Large intestine (tissue), 3 donors: ENCODE data around the gene ATP8A2. TPM values are rescaled to one million over a fixed set of nuclear protein-coding genes. Genes with fewer than 3 reads are reported as not detected.

Experiments
- DNase-seq, 2 donors: peaks; one replicate each; pipeline versions ENCODE4 v3.0.0 to v3.0.0-alpha.2; 2013
- H3K27ac ChIP-seq: one replicate; pipeline ENCODE4 v1.5.1; 2013; ENCODE audit warnings: low read length
- H3K27me3 ChIP-seq: 2 replicates; pipeline ENCODE4 v1.6.1; 2013; ENCODE audit warnings: low read length; ENCODE audit not compliant: control insufficient read depth, insufficient read depth
- H3K36me3 ChIP-seq: 2 replicates; pipeline ENCODE4 v1.6.1; 2013; ENCODE audit warnings: low read length; ENCODE audit not compliant: control insufficient read depth, insufficient read depth
- H3K4me1 ChIP-seq: one replicate; pipeline ENCODE4 v1.6.1; 2013; ENCODE audit warnings: low read length; ENCODE audit not compliant: control insufficient read depth, insufficient read depth
- H3K4me3 ChIP-seq: one replicate; pipeline ENCODE4 v1.5.1; 2013; ENCODE audit warnings: low read length
- H3K9me3 ChIP-seq: one replicate; pipeline ENCODE4 v1.6.1; 2013; ENCODE audit warnings: mild to moderate bottlenecking, low read depth, low read length, moderate library complexity; ENCODE audit not compliant: control insufficient read depth
- WGBS: methylation state at CpG from one replicate; pipeline ENCODE4 v1.1.5; 2013; ENCODE audit warnings: low lambda C conversion rate; ENCODE audit not compliant: insufficient coverage; 5-methylcytosine and 5-hydroxymethylcytosine counted together
- polyA plus RNA-seq: library from polyadenylated mRNA; unstranded; fragments of 120-200 nt; gene quantifications from one replicate; pipeline ENCODE4 v1.2.1, GENCODE V29; 2013

Gene ATP8A2
- polyA plus RNA-seq, 1 donor = 2.3 TPM

DNA sequence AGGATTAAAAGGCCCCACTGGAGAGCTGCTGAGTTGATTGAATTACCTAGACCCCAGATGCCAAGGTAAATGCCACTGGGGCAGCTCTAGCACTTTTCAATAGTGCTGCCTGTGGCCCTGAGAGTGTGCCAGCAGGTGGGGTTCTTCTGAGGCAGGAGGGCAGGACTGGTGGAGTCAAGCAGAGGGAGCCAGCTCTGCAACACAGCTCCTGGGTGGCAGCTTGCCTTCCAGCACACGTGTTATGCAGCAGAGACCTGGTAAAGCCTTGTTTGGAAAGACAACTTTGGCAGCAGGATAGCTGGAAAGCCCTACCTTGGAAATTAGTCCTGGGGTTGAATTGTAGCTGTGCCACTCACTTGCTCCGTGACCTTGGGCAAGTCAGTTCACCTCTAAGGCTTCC is 306.6 kb downstream of the ATP8A2 start:
- Histone ChIP-seq H3K27me3 (no peaks in the 10 kb centered on the region), H3K36me3 (no peaks in the 10 kb centered on the region), H3K27ac (no peak overlapping the region), H3K4me3 (no peak overlapping the region), H3K4me1 (no peaks in the 10 kb centered on the region), H3K9me3 (no peaks in the 10 kb centered on the region)
- DNase-seq = no peak
- no CpG with 5 or more reads among the region's 2 CpGs for WGBS

- no peaks in the 10 kb centered on the region for H3K36me3 ChIP-seq
- no peaks in the 10 kb centered on the region for H3K4me1 ChIP-seq
- WGBS = no CpG with 5 or more reads among the region's 2 CpGs
- H3K27ac ChIP-seq = no peak overlapping the region
- no peak for DNase-seq
- no peaks in the 10 kb centered on the region for H3K9me3 ChIP-seq
- no peaks in the 10 kb centered on the region for H3K27me3 ChIP-seq
- H3K4me3 ChIP-seq = no peak overlapping the region
These were observed 307.4 kb downstream of the ATP8A2 start for GRCh38 chr13:25679159-25679558.

- Histone ChIP-seq H3K4me3 (no peak overlapping the region), H3K27ac (no peak overlapping the region), H3K9me3 (no peaks in the 10 kb centered on the region), H3K36me3 (no peaks in the 10 kb centered on the region), H3K27me3 (no peaks in the 10 kb centered on the region), H3K4me1 (no peaks in the 10 kb centered on the region)
- DNase-seq = no peak
- WGBS = 100% methylated on average over 4 of the region's 5 CpGs
These were observed 308.2 kb downstream of the ATP8A2 start for GRCh38 chr13:25679936-25680335.

- Histone ChIP-seq H3K4me1 (no peaks in the 10 kb centered on the region), H3K9me3 (no peaks in the 10 kb centered on the region), H3K27me3 (no peaks in the 10 kb centered on the region), H3K36me3 (no peaks in the 10 kb centered on the region), H3K4me3 (no peak overlapping the region), H3K27ac (no peak overlapping the region)
- no peak for DNase-seq
- WGBS = 100% methylated on average over 1 of the region's 9 CpGs
These were observed 310.5 kb downstream of the ATP8A2 start for GRCh38 chr13:25682276-25682675.

DNA sequence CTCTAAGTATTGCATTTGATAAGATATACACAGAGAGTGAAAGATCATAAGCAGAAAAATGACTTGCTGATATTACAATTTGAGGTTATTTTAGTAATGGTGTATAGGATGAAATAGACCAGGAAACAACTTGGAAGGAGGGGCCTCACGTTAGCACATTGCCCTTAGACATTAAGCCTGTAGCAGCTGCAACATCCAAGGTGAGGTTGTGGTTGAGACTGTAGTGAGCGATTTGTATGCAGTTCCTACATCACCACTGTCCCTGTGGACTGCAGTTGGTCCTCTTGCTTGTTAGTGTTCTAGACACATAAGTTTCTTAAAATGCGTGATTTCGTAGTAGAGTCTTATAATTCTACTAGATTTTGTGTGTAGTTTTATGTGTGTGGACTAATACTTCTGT is 311.3 kb downstream of the ATP8A2 start:
- Histone ChIP-seq H3K27me3 (no peaks in the 10 kb centered on the region), H3K27ac (no peak overlapping the region), H3K9me3 (no peaks in the 10 kb centered on the region), H3K4me3 (no peak overlapping the region), H3K36me3 (no peaks in the 10 kb centered on the region), H3K4me1 (no peaks in the 10 kb centered on the region)
- no peak for DNase-seq
- 100% methylated on average over 2 of the region's 4 CpGs for WGBS

GRCh38 chr13:25683662-25684370 is 312.0 kb downstream of the ATP8A2 start:
- no peak for DNase-seq
- H3K27me3 ChIP-seq = no peaks in the 10 kb centered on the region
- H3K27ac ChIP-seq = no peak overlapping the region
- H3K4me3 ChIP-seq = no peak overlapping the region
- no peaks in the 10 kb centered on the region for H3K4me1 ChIP-seq
- no peaks in the 10 kb centered on the region for H3K36me3 ChIP-seq
- no peaks in the 10 kb centered on the region for H3K9me3 ChIP-seq
- 96% methylated on average over 4 of the region's 6 CpGs for WGBS

DNA sequence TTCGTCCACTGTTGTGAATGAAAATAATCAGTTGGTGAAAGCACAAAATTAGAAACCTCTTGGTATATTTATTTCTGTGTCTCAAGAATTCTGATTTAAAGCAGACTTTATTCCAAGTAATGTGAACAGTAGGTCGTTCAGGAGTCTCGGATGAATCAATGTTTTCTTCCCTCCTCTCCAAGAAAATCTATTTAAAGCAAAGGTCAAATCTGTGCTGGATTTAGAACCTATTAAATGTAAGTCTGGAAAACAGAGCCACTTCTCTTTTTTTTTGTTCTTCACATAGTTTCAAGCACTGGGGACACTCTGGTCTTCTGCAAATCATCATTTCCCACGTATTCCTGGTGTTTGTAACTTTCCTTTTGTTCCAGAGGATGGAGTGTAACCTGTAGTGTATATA is 312.7 kb downstream of the ATP8A2 start:
- Histone ChIP-seq H3K36me3 (no peaks in the 10 kb centered on the region), H3K27ac (no peak overlapping the region), H3K9me3 (no peaks in the 10 kb centered on the region), H3K4me3 (no peak overlapping the region), H3K4me1 (no peaks in the 10 kb centered on the region), H3K27me3 (no peaks in the 10 kb centered on the region)
- 67% methylated on average over 1 of the region's 4 CpGs for WGBS
- DNase-seq = no peak

DNA sequence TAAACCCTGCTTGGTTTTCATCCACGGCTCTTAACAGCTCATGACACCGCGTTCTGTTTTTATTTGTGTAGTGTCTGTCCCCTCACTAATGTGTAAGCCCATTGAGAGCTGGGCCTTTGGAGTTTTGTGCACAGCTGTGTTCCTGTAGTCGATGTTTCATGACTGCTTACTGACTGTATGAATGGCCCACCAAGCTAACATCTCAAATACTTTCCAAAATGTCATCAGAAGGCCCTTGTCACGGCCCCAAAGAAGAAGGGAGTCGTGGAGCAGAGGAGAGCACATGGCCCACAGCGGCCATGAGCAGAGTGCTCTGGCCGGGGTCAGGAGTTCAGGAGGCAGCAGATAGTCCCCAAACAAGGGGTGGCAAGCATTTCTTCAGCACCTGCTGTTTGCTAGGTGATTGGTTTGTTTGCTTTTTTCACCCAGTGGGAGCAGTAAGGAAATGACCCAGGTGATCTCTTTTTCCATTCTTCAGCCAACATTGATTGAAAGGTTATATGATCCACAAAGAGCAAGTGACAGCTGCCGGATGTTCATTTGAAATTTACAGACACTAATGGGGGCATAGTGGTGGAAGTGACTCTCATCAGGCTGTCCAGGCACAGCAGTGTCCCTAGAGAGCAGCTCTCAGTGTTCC is 315.2 kb downstream of the ATP8A2 start:
- peak in 1 of 2 donors; percentile 8 for DNase-seq
- no peak overlapping the region for H3K27ac ChIP-seq
- H3K36me3 ChIP-seq = no peaks in the 10 kb centered on the region
- H3K27me3 ChIP-seq = no peaks in the 10 kb centered on the region
- no CpG with 5 or more reads among the region's 9 CpGs for WGBS
- no peak overlapping the region for H3K4me3 ChIP-seq
- H3K4me1 ChIP-seq = no peaks in the 10 kb centered on the region
- no peaks in the 10 kb centered on the region for H3K9me3 ChIP-seq

- WGBS = 53% methylated on average over 2 of the region's 9 CpGs
- Histone ChIP-seq H3K36me3 (no peaks in the 10 kb centered on the region), H3K27ac (no peak overlapping the region), H3K27me3 (no peaks in the 10 kb centered on the region), H3K9me3 (no peaks in the 10 kb centered on the region), H3K4me1 (no peaks in the 10 kb centered on the region), H3K4me3 (no peak overlapping the region)
- DNase-seq = peak in 1 of 2 donors; percentile 17
These were observed 315.9 kb downstream of the ATP8A2 start for GRCh38 chr13:25687471-25688225.

GRCh38 chr13:25688536-25688935 is 316.8 kb downstream of the ATP8A2 start:
- Histone ChIP-seq H3K36me3 (no peaks in the 10 kb centered on the region), H3K27me3 (no peaks in the 10 kb centered on the region), H3K27ac (no peak overlapping the region), H3K4me3 (no peak overlapping the region), H3K9me3 (no peaks in the 10 kb centered on the region), H3K4me1 (no peaks in the 10 kb centered on the region)
- no CpG with 5 or more reads among the region's 5 CpGs for WGBS
- no peak for DNase-seq
